Measurements from ENCODE around the gene SLC13A3. TPM values are rescaled to one million over a fixed set of nuclear protein-coding genes. Genes with fewer than 3 reads are reported as not detected.
"Not testable (repeated sequence)": the region's sequence is repeated elsewhere in the genome, so short reads cannot be mapped to it uniquely, and the experiment has no call there.

The SLC13A3 gene
- total RNA-seq, 1 donor from 2014 or later = 0.30 TPM

- Histone ChIP-seq H3K4me1 (peaks cover 22% of the 10 kb centered on the region), H3K9me3 (replicated peaks) (no peaks in the 10 kb centered on the region), H3K36me3 (no peaks in the 10 kb centered on the region), H3K27me3 (ENCODE audit: low read depth) (no peaks in the 10 kb centered on the region), H3K27ac (replicated peaks) (no peak overlapping the region), H3K4me3 (no peak overlapping the region)
- intact Hi-C loops (cut with micrococcal nuclease) = no loop called here
- DNase-seq = no peak
- TF ChIP-seq CTCF (IDR thresholded peaks at IDR 0.05; ENCODE audit: borderline replicate concordance) = no peak
These were observed 27.3 kb upstream of the SLC13A3 start for GRCh38 chr20:46678516-46678915.

- intact Hi-C loops (cut with micrococcal nuclease) = no loop called here
- no peak for DNase-seq
These were observed 26.3 kb upstream of the SLC13A3 start for GRCh38 chr20:46677608-46678007.

GRCh38 chr20:46676649-46677316 lies 25.5 kb upstream of the SLC13A3 start:
- intact Hi-C loops (cut with micrococcal nuclease); H3K27me3 ChIP-seq (ENCODE audit: low read depth); H3K9me3 ChIP-seq (replicated peaks); H3K36me3 ChIP-seq; H3K27ac ChIP-seq (replicated peaks); H3K4me1 ChIP-seq; H3K4me3 ChIP-seq; DNase-seq: not testable (repeated sequence)

More at GRCh38 chr20:46677608-46678007, 26.3 kb upstream of the SLC13A3 start:
- peaks cover 6% of the 10 kb centered on the region for H3K9me3 ChIP-seq (replicated peaks)
- TF ChIP-seq CTCF (IDR thresholded peaks at IDR 0.05; ENCODE audit: borderline replicate concordance) = no peak
- peaks cover 13% of the 10 kb centered on the region for H3K4me1 ChIP-seq
- H3K4me3 ChIP-seq = no peak overlapping the region
- H3K27me3 ChIP-seq (ENCODE audit: low read depth) = no peaks in the 10 kb centered on the region
- H3K36me3 ChIP-seq = no peaks in the 10 kb centered on the region
- no peak overlapping the region for H3K27ac ChIP-seq (replicated peaks)

GRCh38 chr20:46674253-46675083 lies 23.2 kb upstream of the SLC13A3 start:
- Histone ChIP-seq H3K9me3 (replicated peaks) (peaks cover 27% of the 10 kb centered on the region), H3K27me3 (ENCODE audit: low read depth) (no peaks in the 10 kb centered on the region), H3K27ac (replicated peaks) (no peak overlapping the region), H3K4me1 (no peaks in the 10 kb centered on the region), H3K4me3 (no peak overlapping the region), H3K36me3 (no peaks in the 10 kb centered on the region)
- no peak for DNase-seq
- intact Hi-C loops (cut with micrococcal nuclease) = no loop called here
- TF ChIP-seq CTCF (IDR thresholded peaks at IDR 0.05; ENCODE audit: borderline replicate concordance) = no peak

GRCh38 chr20:46673394-46674252 lies 22.4 kb upstream of the SLC13A3 start:
- TF ChIP-seq CTCF (IDR thresholded peaks at IDR 0.05; ENCODE audit: borderline replicate concordance) = no peak
- intact Hi-C loops (cut with micrococcal nuclease) = no loop called here

More at GRCh38 chr20:46673394-46674252, 22.4 kb upstream of the SLC13A3 start:
- no peak overlapping the region for H3K27ac ChIP-seq (replicated peaks)
- H3K36me3 ChIP-seq = no peaks in the 10 kb centered on the region
- no peaks in the 10 kb centered on the region for H3K27me3 ChIP-seq (ENCODE audit: low read depth)
- no peaks in the 10 kb centered on the region for H3K4me1 ChIP-seq
- no peak for DNase-seq
- H3K9me3 ChIP-seq (replicated peaks) = peaks cover 27% of the 10 kb centered on the region
- no peak overlapping the region for H3K4me3 ChIP-seq

All from left ventricle myocardium inferior (tissue), 1 donor.